HEK293 (cell line): ENCODE results near the gene TMCC1.
A peak's percentile ranks its signal among the peaks of the same experiment; 100 is the strongest.

Source experiments
- CTCF ChIA-PET: fragments of 350-600 bp; formaldehyde crosslinking; extraction: SDS; loops from one replicate; lab custom pipeline; 2021; ENCODE audit warnings: antibody characterized with exemption; lab: Yijun Ruan, JAX
- POLR2A ChIA-PET: fragments of 300-600 bp; formaldehyde crosslinking; extraction: SDS; loops from one replicate; lab custom pipeline; 2020; ENCODE audit warnings: antibody characterized with exemption, inconsistent platforms; lab: Yijun Ruan, JAX
- H3K27ac ChIP-seq: fragments of 200-500 bp; sonication (Bioruptor generic); 2 replicates; pipeline ENCODE4 v1.5.1; 2014; ENCODE audit warnings: low read depth, low read length, control low read depth, inconsistent platforms; ENCODE audit errors: extremely low read depth
- H3K36me3 ChIP-seq, 2 experiments: fragments of 200-500 bp in 1 of 2; sonication (Bioruptor generic) in 1 of 2; 1 replicate in 1 of 2; 2 replicates in 1 of 2; pipeline ENCODE4 v1.5.1; 2014 to 2017; ENCODE audit warnings: inconsistent platforms in 2 of 2, low read length in 2 of 2; ENCODE audit not compliant: control insufficient read depth in 2 of 2, insufficient read depth in 1 of 2
- H3K4me1 ChIP-seq: fragments of 200-500 bp; sonication (Bioruptor generic); 2 replicates; pipeline ENCODE4 v1.5.1; 2014; ENCODE audit warnings: mild to moderate bottlenecking, low read length, inconsistent platforms; ENCODE audit not compliant: control insufficient read depth, insufficient read depth
- H3K4me3 ChIP-seq: 2 replicates; pipeline ENCODE4 v1.5.1; 2011; ENCODE audit warnings: low read depth, mild to moderate bottlenecking, control low read depth, low read length, moderate library complexity
- H3K9me3 ChIP-seq: fragments of 200-500 bp; sonication (Bioruptor generic); 2 replicates; pipeline ENCODE4 v1.5.1; 2014; ENCODE audit warnings: low read depth, low read length, inconsistent platforms; ENCODE audit not compliant: control insufficient read depth, insufficient read depth
- PRDM10 ChIP-seq: fragments of 450-650 bp; formaldehyde crosslinking; IDR thresholded peaks from 2 replicates; pipeline ENCODE4 v1.5.1; 2016; ENCODE audit warnings: missing biosample characterization, missing genetic modification characterization
- PRDM4 ChIP-seq: fragments of 450-650 bp; formaldehyde crosslinking; IDR thresholded peaks from 2 replicates; pipeline ENCODE4 v1.5.1; 2017; ENCODE audit warnings: missing biosample characterization, missing genetic modification characterization
- ZBTB26 ChIP-seq: fragments of 450-650 bp; formaldehyde crosslinking; optimal IDR thresholded peaks from 2 replicates; pipeline ENCODE3; 2016; ENCODE audit warnings: missing biosample characterization, mild to moderate bottlenecking, missing genetic modification characterization
- ZNF140 ChIP-seq: fragments of 450-650 bp; formaldehyde crosslinking; IDR thresholded peaks from 2 replicates; pipeline ENCODE4 v1.5.1; 2016; ENCODE audit warnings: missing biosample characterization, missing genetic modification characterization
- ZNF239 ChIP-seq: fragments of 450-650 bp; formaldehyde crosslinking; IDR thresholded peaks from 2 replicates; pipeline ENCODE4 v1.5.1; 2016; ENCODE audit warnings: missing biosample characterization, missing genetic modification characterization
- ZNF266 ChIP-seq: fragments of 450-650 bp; formaldehyde crosslinking; IDR thresholded peaks from 2 replicates; pipeline ENCODE4 v1.5.1; 2016; ENCODE audit warnings: missing biosample characterization, missing genetic modification characterization, low read depth
- ZNF292 ChIP-seq: fragments of 450-650 bp; formaldehyde crosslinking; IDR thresholded peaks from 2 replicates; pipeline ENCODE4 v1.5.1; 2016; ENCODE audit warnings: low read depth, missing biosample characterization, missing genetic modification characterization, borderline replicate concordance
- ZNF335 ChIP-seq: fragments of 450-650 bp; formaldehyde crosslinking; conservative IDR thresholded peaks from 2 replicates; pipeline ENCODE4 v1.5.1; 2016; ENCODE audit warnings: missing biosample characterization, missing genetic modification characterization
- ZNF510 ChIP-seq: fragments of 450-650 bp; formaldehyde crosslinking; IDR thresholded peaks from 2 replicates; pipeline ENCODE4 v1.5.1; 2018; ENCODE audit warnings: mild to moderate bottlenecking, missing genetic modification characterization, missing biosample characterization; ENCODE audit not compliant: insufficient replicate concordance
- ZNF544 ChIP-seq: fragments of 450-650 bp; formaldehyde crosslinking; IDR thresholded peaks from 2 replicates; pipeline ENCODE4 v1.5.0; 2017; ENCODE audit warnings: missing biosample characterization, missing genetic modification characterization
- ZNF571 ChIP-seq: fragments of 450-650 bp; formaldehyde crosslinking; IDR thresholded peaks from 2 replicates; pipeline ENCODE4 v1.5.0; 2017; ENCODE audit warnings: missing biosample characterization, missing genetic modification characterization
- ZNF639 ChIP-seq: fragments of 450-650 bp; formaldehyde crosslinking; IDR thresholded peaks from 2 replicates; pipeline ENCODE4 v1.5.1; 2016; ENCODE audit warnings: missing biosample characterization, missing genetic modification characterization
- ZNF654 ChIP-seq: fragments of 450-650 bp; formaldehyde crosslinking; IDR thresholded peaks from 2 replicates; pipeline ENCODE4 v1.5.1; 2016; ENCODE audit warnings: low read depth, missing biosample characterization, missing genetic modification characterization
- ZNF785 ChIP-seq: fragments of 450-650 bp; formaldehyde crosslinking; IDR thresholded peaks from 2 replicates; pipeline ENCODE4 v1.5.1; 2016; ENCODE audit warnings: missing biosample characterization, missing genetic modification characterization

Gene TMCC1

GRCh38 chr3:129650256-129650872 lies 243.1 kb downstream of the TMCC1 start:
- POLR2A ChIA-PET, result interaction anchor here (1.0 kb wide), 1 partner anchor 242 kb away, joined by 3 read pairs; no protein-coding TSS in a partner anchor
- CTCF ChIA-PET, result interaction anchor here (0.7 to 3.2 kb wide), 11 partner anchors 15 to 208 kb away, joined by 3 to 34 read pairs (median 6); no protein-coding TSS in a partner anchor
- peaks cover 0 to 12% of the 10 kb centered on the region in 2 experiments; a peak in 1 of 3 replicates for H3K36me3 ChIP-seq
- no peak overlapping the region for H3K27ac ChIP-seq
- H3K4me1 ChIP-seq, result 0 out of 2 replicates have a peak, but pooled peaks cover 2% of the 10 kb centered on the region
- no peak overlapping the region for H3K4me3 ChIP-seq
- no peak for TF ChIP-seq ZBTB26
- no peak for TF ChIP-seq ZNF510 (tag by site-specific recombination)
- no peak for TF ChIP-seq ZNF785 (tag by site-specific recombination)
- TF ChIP-seq ZNF292 (tag by site-specific recombination), result no peak
- TF ChIP-seq ZNF544, result no peak
- 0 out of 2 replicates have a peak, but pooled peaks have one; percentile 22 for TF ChIP-seq PRDM4
- TF ChIP-seq PRDM10 (tag by site-specific recombination), result 0 out of 2 replicates have a peak, but pooled peaks have one; percentile 24
- no peak for TF ChIP-seq ZNF639 (tag by site-specific recombination)
- peak; percentile 66 for TF ChIP-seq ZNF654 (tag by site-specific recombination)
- TF ChIP-seq, all 188 proteins: peak for 3
- H3K9me3 ChIP-seq, result no peaks in the 10 kb centered on the region

GRCh38 chr3:129648391-129648790 lies 245.1 kb downstream of the TMCC1 start:
- POLR2A ChIA-PET, result no interaction called here
- H3K4me1 ChIP-seq, result 0 out of 2 replicates have a peak, but pooled peaks cover 2% of the 10 kb centered on the region
- H3K36me3 ChIP-seq, result peaks cover 0 to 3% of the 10 kb centered on the region in 2 experiments; a peak in 1 of 3 replicates
- TF ChIP-seq ZNF239, result no peak
- TF ChIP-seq ZNF335 (tag by site-specific recombination), result no peak
- no peak for TF ChIP-seq ZNF140 (tag by site-specific recombination)
- no peak for TF ChIP-seq ZNF639 (tag by site-specific recombination)
- TF ChIP-seq ZNF266, result no peak
- TF ChIP-seq ZNF571 (tag by site-specific recombination), result no peak
- no peak overlapping the region for H3K27ac ChIP-seq
- CTCF ChIA-PET, result interaction anchor here (1.5 to 3.2 kb wide), 4 partner anchors 19 to 181 kb away, joined by 3 to 34 read pairs (median 6); no protein-coding TSS in a partner anchor
- no peak overlapping the region for H3K4me3 ChIP-seq
- no peaks in the 10 kb centered on the region for H3K9me3 ChIP-seq
